SK-N-SH (cell line): ENCODE data around the gene KLF17. TPM values are rescaled to one million over a fixed set of nuclear protein-coding genes. Genes with fewer than 3 reads are reported as not detected.
"Not testable (repeated sequence)": the region's sequence is repeated elsewhere in the genome, so short reads cannot be mapped to it uniquely, and the experiment has no call there.

Experiments
- CTCF ChIA-PET: fragments of 300-600, 350-600 bp; formaldehyde crosslinking; extraction: SDS; loops from one replicate; lab custom pipeline; 2021; lab: Yijun Ruan, JAX
- POLR2A ChIA-PET: fragments of 350-600 bp; sonication (Branson Sonifier 250); formaldehyde crosslinking; extraction: SDS; loops from one replicate; lab custom pipeline; 2020; ENCODE audit warnings: antibody characterized with exemption, inconsistent platforms; lab: Yijun Ruan, JAX
- DNase-seq: peaks from one replicate; pipeline ENCODE4 v3.0.0; 2012
- H2AFZ ChIP-seq: fragments of 200-600 bp; sonication (generic); 2 replicates; pipeline ENCODE4 v1.8.1; 2016; ENCODE audit warnings: antibody characterized with exemption, mild to moderate bottlenecking, low read depth
- H3F3A ChIP-seq: fragments of 200-600 bp; sonication (generic); replicated peaks from 2 replicates; pipeline ENCODE3; 2016; ENCODE audit warnings: antibody characterized with exemption, mild to moderate bottlenecking; ENCODE audit not compliant: insufficient read depth
- H3K27ac ChIP-seq, 2 experiments: fragments of 200-500 bp in 1 of 2; fragments of 200-600 bp in 1 of 2; sonication (Bioruptor generic) in 1 of 2; sonication (generic), shearing (Covaris generic) in 1 of 2; 2 replicates each; pipeline versions ENCODE4 v1.5.1 to v1.6.1; 2014 to 2016; ENCODE audit warnings: low read depth in 2 of 2, inconsistent platforms in 1 of 2, low read length in 1 of 2, mild to moderate bottlenecking in 1 of 2, mixed read lengths in 1 of 2
- H3K27me3 ChIP-seq: fragments of 200-600 bp; sonication (generic), shearing (Covaris generic); 2 replicates; pipeline ENCODE4 v1.6.1; 2016; ENCODE audit warnings: mixed run types; ENCODE audit not compliant: insufficient read depth
- H3K36me3 ChIP-seq, 2 experiments: fragments of 200-500 bp in 1 of 2; fragments of 200-600 bp in 1 of 2; sonication (Bioruptor generic) in 1 of 2; sonication (generic) in 1 of 2; replicated peaks in 1 of 2; 2 replicates each; pipeline versions ENCODE3 to v1.5.1; 2014 to 2016; ENCODE audit warnings: low read length in 1 of 2, mild to moderate bottlenecking in 1 of 2; ENCODE audit not compliant: insufficient read depth in 2 of 2, control insufficient read depth in 1 of 2
- H3K4me1 ChIP-seq, 2 experiments: fragments of 200-500 bp in 1 of 2; fragments of 200-600 bp in 1 of 2; sonication (Bioruptor generic) in 1 of 2; sonication (generic), shearing (Covaris generic) in 1 of 2; 2 replicates each; pipeline versions ENCODE4 v1.5.1 to v1.6.1; 2014 to 2016; ENCODE audit warnings: low read depth in 1 of 2, low read length in 1 of 2, mixed run types in 1 of 2; ENCODE audit not compliant: insufficient read depth in 2 of 2, control insufficient read depth in 1 of 2
- H3K4me2 ChIP-seq: fragments of 200-600 bp; sonication (generic), shearing (Covaris generic); 2 replicates; pipeline ENCODE4 v1.6.1; 2017; ENCODE audit warnings: mixed run types
- H3K4me3 ChIP-seq, 2 experiments: fragments of 200-500 bp in 1 of 2; fragments of 200-600 bp in 1 of 2; sonication (Bioruptor generic) in 1 of 2; sonication (generic), shearing (Covaris generic) in 1 of 2; 2 replicates each; pipeline versions ENCODE4 v1.5.1 to v1.8.1; 2014 to 2016; ENCODE audit warnings: low read depth in 2 of 2, inconsistent platforms in 1 of 2, low read length in 1 of 2, mild to moderate bottlenecking in 1 of 2, mixed read lengths in 1 of 2, moderate library complexity in 1 of 2
- H3K79me2 ChIP-seq: fragments of 200-600 bp; sonication (generic); 2 replicates; pipeline ENCODE4 v1.8.1; 2017; ENCODE audit warnings: mild to moderate bottlenecking; ENCODE audit not compliant: insufficient read depth
- H3K9ac ChIP-seq: fragments of 200-600 bp; sonication (generic); 2 replicates; pipeline ENCODE4 v1.6.1; 2017; ENCODE audit warnings: mixed run types
- H3K9me2 ChIP-seq: fragments of 200-600 bp; sonication (generic); 2 replicates; pipeline ENCODE4 v1.6.1; 2017; ENCODE audit warnings: mixed run types
- H3K9me3 ChIP-seq: fragments of 200-600 bp; sonication (generic); 2 replicates; pipeline ENCODE4 v1.6.1; 2017; ENCODE audit warnings: mixed run types, mild to moderate bottlenecking, moderate library complexity
- H4K20me1 ChIP-seq: fragments of 200-600 bp; sonication (generic); 2 replicates; pipeline ENCODE4 v1.6.1; 2017; ENCODE audit warnings: mild to moderate bottlenecking, mixed run types; ENCODE audit not compliant: insufficient read depth
- EZH2phosphoT487 ChIP-seq: fragments of 200-600 bp; sonication (generic); IDR thresholded peaks from 2 replicates; pipeline ENCODE4 v1.6.1; 2017; ENCODE audit warnings: low read depth, mixed run types, mild to moderate bottlenecking, antibody characterized with exemption, moderate library complexity, borderline replicate concordance
- FOSL2 ChIP-seq: IDR thresholded peaks from 2 replicates; pipeline ENCODE4 v1.4.0; 2012; ENCODE audit warnings: low read depth, mild to moderate bottlenecking, moderate library complexity, borderline replicate concordance
- FOXM1 ChIP-seq: IDR thresholded peaks from 2 replicates; pipeline ENCODE4 v1.4.0; 2012; ENCODE audit warnings: low read depth, mild to moderate bottlenecking
- MXI1 ChIP-seq: IDR thresholded peaks from 2 replicates; pipeline ENCODE4 v1.6.1; 2012; ENCODE audit warnings: mild to moderate bottlenecking, low read depth, low read length, improper control_type of control experiment
- NFIC ChIP-seq: IDR thresholded peaks from 2 replicates; pipeline ENCODE4 v1.4.0; 2012; ENCODE audit warnings: borderline replicate concordance
- PBX3 ChIP-seq: IDR thresholded peaks from 2 replicates; pipeline ENCODE4; 2012
- RAD21 ChIP-seq: IDR thresholded peaks from 2 replicates; pipeline ENCODE4 v1.6.1; 2012; ENCODE audit warnings: mild to moderate bottlenecking, low read length
- RCOR1 ChIP-seq: fragments of 150-350 bp; IDR thresholded peaks from 2 replicates; pipeline ENCODE4 v1.6.1; 2017; ENCODE audit warnings: antibody characterized with exemption, low read length
- SMC3 ChIP-seq: IDR thresholded peaks from 2 replicates; pipeline ENCODE4 v1.6.1; 2012; ENCODE audit warnings: low read depth, low read length, improper control_type of control experiment
- USF1 ChIP-seq: IDR thresholded peaks from 2 replicates; pipeline ENCODE4 v1.4.0; 2012; ENCODE audit warnings: low read depth, borderline replicate concordance
- YY1 ChIP-seq: IDR thresholded peaks from 2 replicates; pipeline ENCODE4 v1.4.0; 2012; ENCODE audit warnings: low read depth, mild to moderate bottlenecking
- WGBS: methylation state at CpG from one replicate; pipeline ENCODE4 v1.1.6; 2017; ENCODE audit warnings: low lambda C conversion rate; 5-methylcytosine and 5-hydroxymethylcytosine counted together
- polyA plus RNA-seq, 3 experiments: library from polyadenylated mRNA; depleted of rRNA; stranded (reverse); fragments of >200 nt; gene quantifications; 2 replicates each; pipeline ENCODE4 v1.2.3, GENCODE V29; 2012
- TF ChIP-seq, protein P1 (sequence below): IDR thresholded peaks from 2 replicates; pipeline ENCODE4 v1.4.0; 2012; ENCODE audit warnings: low read depth
- TF ChIP-seq, protein P2 (sequence below): IDR thresholded peaks from 2 replicates; pipeline ENCODE4 v1.4.0; 2012; ENCODE audit warnings: low read depth, borderline replicate concordance

KLF17 gene
- polyA plus RNA-seq, 1 of the 3 experiments (the other 2 are of a cell fraction): 0.21 TPM

DNA sequence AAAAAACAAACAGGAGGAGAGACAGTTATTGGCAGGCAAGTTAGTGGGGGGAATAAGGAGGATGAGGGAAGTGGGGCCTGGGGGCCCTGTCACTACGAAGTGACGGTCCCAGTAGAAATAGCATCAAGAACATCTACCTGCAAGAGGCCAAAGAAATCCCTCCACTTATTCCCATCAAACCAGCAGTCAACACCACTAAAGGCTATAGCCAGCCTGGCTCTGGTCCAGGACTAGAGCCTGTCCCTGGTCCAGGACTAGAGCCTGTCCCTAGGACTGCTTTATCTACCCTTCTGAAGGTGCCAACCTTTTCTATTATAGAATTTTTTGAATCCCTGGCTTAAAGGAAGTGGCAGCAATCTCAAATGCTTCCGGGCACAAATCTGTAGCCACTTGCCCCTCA, 19.6 kb downstream of the KLF17 start (continued):
- TF ChIP-seq PBX3: no peak

- DNase-seq, H3K4me2 ChIP-seq, H3K27ac ChIP-seq, H3K4me1 ChIP-seq, CTCF ChIA-PET, H3F3A ChIP-seq, H3K36me3 ChIP-seq, H3K79me2 ChIP-seq, POLR2A ChIA-PET, H3K9ac ChIP-seq, H3K4me3 ChIP-seq, H3K9me2 ChIP-seq, H2AFZ ChIP-seq, H3K27me3 ChIP-seq, H4K20me1 ChIP-seq, H3K9me3 ChIP-seq: not testable (repeated sequence)
- WGBS: 35% methylated on average over 5 of the region's 8 CpGs
Observed at GRCh38 chr1:44139565-44139964, 20.9 kb downstream of the KLF17 start.

- DNase-seq: no peak
- Histone ChIP-seq H3K4me2 (no peak within 1 kb of the TSS), H3K79me2 (no peaks in the 10 kb centered on the region), H3K9me3 (peaks cover 9% of the 10 kb centered on the region), H3K27ac (no peak within 1 kb of the TSS), H3K9me2 (no peaks in the 10 kb centered on the region), H4K20me1 (no peaks in the 10 kb centered on the region), H3K4me1 (no peaks in the 10 kb centered on the region), H3K9ac (no peak within 1 kb of the TSS), H3K4me3 (no peak within 1 kb of the TSS), H3F3A (no peaks in the 10 kb centered on the region), H3K36me3 (no peaks in the 10 kb centered on the region), H2AFZ (no peak within 1 kb of the TSS), H3K27me3 (no peaks in the 10 kb centered on the region)
- TF ChIP-seq FOXM1 (no peak), EZH2phosphoT487 (no peak), RAD21 (no peak), USF1 (no peak), SMC3 (no peak), RCOR1 (no peak), YY1 (no peak), NFIC (no peak), PBX3 (no peak), MXI1 (no peak), FOSL2 (no peak)
- TF ChIP-seq, protein P1, sequence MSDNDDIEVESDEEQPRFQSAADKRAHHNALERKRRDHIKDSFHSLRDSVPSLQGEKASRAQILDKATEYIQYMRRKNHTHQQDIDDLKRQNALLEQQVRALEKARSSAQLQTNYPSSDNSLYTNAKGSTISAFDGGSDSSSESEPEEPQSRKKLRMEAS: no peak
- TF ChIP-seq, protein P2, sequence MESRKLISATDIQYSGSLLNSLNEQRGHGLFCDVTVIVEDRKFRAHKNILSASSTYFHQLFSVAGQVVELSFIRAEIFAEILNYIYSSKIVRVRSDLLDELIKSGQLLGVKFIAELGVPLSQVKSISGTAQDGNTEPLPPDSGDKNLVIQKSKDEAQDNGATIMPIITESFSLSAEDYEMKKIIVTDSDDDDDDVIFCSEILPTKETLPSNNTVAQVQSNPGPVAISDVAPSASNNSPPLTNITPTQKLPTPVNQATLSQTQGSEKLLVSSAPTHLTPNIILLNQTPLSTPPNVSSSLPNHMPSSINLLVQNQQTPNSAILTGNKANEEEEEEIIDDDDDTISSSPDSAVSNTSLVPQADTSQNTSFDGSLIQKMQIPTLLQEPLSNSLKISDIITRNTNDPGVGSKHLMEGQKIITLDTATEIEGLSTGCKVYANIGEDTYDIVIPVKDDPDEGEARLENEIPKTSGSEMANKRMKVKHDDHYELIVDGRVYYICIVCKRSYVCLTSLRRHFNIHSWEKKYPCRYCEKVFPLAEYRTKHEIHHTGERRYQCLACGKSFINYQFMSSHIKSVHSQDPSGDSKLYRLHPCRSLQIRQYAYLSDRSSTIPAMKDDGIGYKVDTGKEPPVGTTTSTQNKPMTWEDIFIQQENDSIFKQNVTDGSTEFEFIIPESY: no peak
- ChIA-PET POLR2A (no interaction called here), CTCF (no interaction called here)
- 0% methylated on average over 1 of the region's 1 CpG for whole genome bisulfite sequencing
Observed at GRCh38 chr1:44141531-44141930, 22.9 kb downstream of the KLF17 start, which contains the start of gene KLF18. Gene KLF18 (minus strand): TSS chr1:44141631. CDS start chr1:44141631, 0 bp downstream.
